Type B pancreatic cell (in vitro differentiated cells): ENCODE results near the gene UBQLN1. TPM values are rescaled to one million over a fixed set of nuclear protein-coding genes. Genes with fewer than 3 reads are reported as not detected.
"Not testable (repeated sequence)": the region's sequence is repeated elsewhere in the genome, so short reads cannot be mapped to it uniquely, and the experiment has no call there.

Source experiments
- DNase-seq: peaks from one replicate; pipeline ENCODE4 v3.0.0; 2021; ENCODE audit warnings: mixed read lengths; ENCODE audit not compliant: unreplicated experiment; ENCODE audit errors: extremely low spot score
- H3K27ac Mint-ChIP-seq: 2 replicates; pipeline ENCODE4 v1.8.0; 2021; ENCODE audit warnings: mild to moderate bottlenecking, mixed read lengths
- H3K27me3 Mint-ChIP-seq: 2 replicates; pipeline ENCODE4 v1.8.0; 2021; ENCODE audit warnings: mixed read lengths
- H3K36me3 Mint-ChIP-seq: 2 replicates; pipeline ENCODE4 v1.8.0; 2021; ENCODE audit warnings: mixed read lengths
- H3K4me1 Mint-ChIP-seq: one replicate; pipeline ENCODE4 v1.8.0; 2021; ENCODE audit warnings: mixed read lengths; ENCODE audit not compliant: unreplicated experiment
- H3K4me3 Mint-ChIP-seq: 2 replicates; pipeline ENCODE4 v1.8.0; 2021; ENCODE audit warnings: mild to moderate bottlenecking, mixed read lengths
- H3K9me3 Mint-ChIP-seq: 2 replicates; pipeline ENCODE4 v1.8.0; 2021; ENCODE audit warnings: mixed read lengths
- CTCF ChIP-seq: fragments of 200-600 bp; sonication (generic); conservative IDR thresholded peaks from 2 replicates; pipeline ENCODE4 v1.5.0; 2021; ENCODE audit warnings: antibody characterized with exemption, mild to moderate bottlenecking
- total RNA-seq: library from RNA; stranded (reverse); gene quantifications from 2 replicates; pipeline ENCODE4 v1.2.1, GENCODE V29; 2021; ENCODE audit warnings: low replicate concordance

UBQLN1 gene
- total RNA-seq, 1 donor from 2014 or later, result 93.0 TPM

- no peaks in the 10 kb centered on the region for H3K36me3 Mint-ChIP-seq
- H3K9me3 Mint-ChIP-seq, result no peaks in the 10 kb centered on the region
- DNase-seq, result no peak
- H3K4me3 Mint-ChIP-seq, result no peak overlapping the region
- no peak overlapping the region for H3K27ac Mint-ChIP-seq
- H3K4me1 Mint-ChIP-seq, result peaks cover under 1% of the 10 kb centered on the region
- no peak for TF ChIP-seq CTCF
- H3K27me3 Mint-ChIP-seq, result peaks cover 16% of the 10 kb centered on the region
Observed at GRCh38 chr9:83617299-83617698, 90.5 kb downstream of the UBQLN1 start.

GRCh38 chr9:83613298-83613697 is 94.5 kb downstream of the UBQLN1 start:
- not testable (repeated sequence) for H3K4me1 Mint-ChIP-seq

More at GRCh38 chr9:83613298-83613697, 94.5 kb downstream of the UBQLN1 start:
- H3K27ac Mint-ChIP-seq, H3K9me3 Mint-ChIP-seq, H3K4me3 Mint-ChIP-seq, H3K36me3 Mint-ChIP-seq, DNase-seq: not testable (repeated sequence)
- H3K27me3 Mint-ChIP-seq, result peaks cover 19% of the 10 kb centered on the region

Other genes starting within 250 kb of the UBQLN1 start
- gene FRMD3, start 169.6 kb downstream of the UBQLN1 start, total RNA-seq, result 4.5 and 8.0 TPM in 2 replicates
- 4.4 TPM in 2 replicates for gene IDNK, start 84.8 kb downstream of the UBQLN1 start, total RNA-seq
- gene GKAP1, start 109.8 kb upstream of the UBQLN1 start, total RNA-seq, result 4.3 and 8.4 TPM in 2 replicates
- gene KIF27, start 213.5 kb upstream of the UBQLN1 start, total RNA-seq, result 9.3 and 13.3 TPM in 2 replicates